Renal pelvis (tissue), 4 donors: ENCODE data around the gene UAP1. TPM values are rescaled to one million over a fixed set of nuclear protein-coding genes. Genes with fewer than 3 reads are reported as not detected.

Experiments used
- DNase-seq: peaks from one replicate; pipeline ENCODE4 v3.0.0-alpha.2; 2013
- polyA plus RNA-seq, 3 donors: library from polyadenylated mRNA; unstranded; fragments of 120-200 nt; gene quantifications; one replicate each; pipeline ENCODE4 v1.2.1, GENCODE V29; 2013; ENCODE audit not compliant: insufficient read length in 3 of 3

UAP1 gene
- polyA plus RNA-seq, 3 donors = 30.4 to 34.1 (median 31.0) TPM

DNA sequence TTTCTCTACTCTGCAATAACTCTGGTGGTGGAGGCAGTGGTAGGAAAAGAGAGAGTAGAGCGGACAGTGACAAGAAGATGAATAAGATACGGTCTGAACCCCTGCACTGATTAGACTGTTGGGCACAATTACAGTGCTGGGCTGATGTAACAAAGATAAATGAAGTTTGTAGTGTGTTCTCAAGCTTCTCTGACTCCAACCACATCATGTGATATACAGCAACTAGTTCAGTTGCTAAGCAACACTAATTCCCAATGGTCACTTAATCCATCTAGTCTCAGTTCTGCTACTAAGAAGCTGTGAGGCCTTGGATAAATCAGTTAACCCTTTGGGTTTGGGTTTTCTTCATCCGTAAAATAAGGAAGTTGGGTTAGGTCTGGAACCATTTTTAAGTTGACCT is 88.1 kb downstream of the UAP1 start:
- no peak for DNase-seq

Other genes with a start within 250 kb of the UAP1 start
- 1 to 10 TPM in 2 of 3 donors, under 1 TPM in 1; 0.80 to 5.0 (median 2.1) TPM for gene SPATA46, start 184.9 kb upstream of the UAP1 start, polyA plus RNA-seq
- 10 to 100 TPM; 15.5 to 25.3 (median 18.0) TPM for gene C1orf226, start 180.0 kb upstream of the UAP1 start, polyA plus RNA-seq
- under 1 TPM; 0.14 to 0.52 (median 0.27) TPM for gene SH2D1B, start 149.6 kb upstream of the UAP1 start, polyA plus RNA-seq
- gene UHMK1, start 63.9 kb upstream of the UAP1 start, polyA plus RNA-seq = 10 to 100 TPM; 28.8 to 40.3 (median 36.1) TPM
- gene DDR2, start 70.7 kb downstream of the UAP1 start, polyA plus RNA-seq = 10 to 100 TPM; 16.3 to 21.6 (median 19.1) TPM
- gene HSD17B7, start 229.0 kb downstream of the UAP1 start, polyA plus RNA-seq = 10 to 100 TPM; 11.4 to 26.2 (median 24.2) TPM